IMR-90 (cell line): Measurements from ENCODE around the gene NXPH2. TPM values are rescaled to one million over a fixed set of nuclear protein-coding genes. Genes with fewer than 3 reads are reported as not detected.

Source experiments
- ATAC-seq: fragments of 200-7000 bp; cut with Tn5 transposase; 2 replicates; pipeline ENCODE4 v1.9.1; 2020; ENCODE audit warnings: low read depth, mild to moderate bottlenecking, moderate library complexity
- BruUV-seq: library from RNA; stranded (reverse); fragments of 400-500 nt; replicated peaks from 2 replicates; lab custom pipeline; 2021; lab: Mats Ljungman, UMichigan
- CTCF ChIA-PET: fragments of 300-600 bp; formaldehyde crosslinking; extraction: SDS; loops from one replicate; lab custom pipeline; 2021; ENCODE audit warnings: antibody characterized with exemption; lab: Yijun Ruan, JAX
- POLR2A ChIA-PET: fragments of 300-600 bp; sonication (Branson Sonifier 250); formaldehyde crosslinking; loops from one replicate; lab custom pipeline; 2022; ENCODE audit warnings: antibody characterized with exemption; ENCODE audit not compliant: unreplicated experiment; lab: Charles Lee
- DNase-seq: peaks from one replicate; pipeline ENCODE4 v3.0.0; 2013
- H2AFZ ChIP-seq: replicated peaks from 2 replicates; pipeline ENCODE3; 2013; ENCODE audit warnings: low read length, mild to moderate bottlenecking; ENCODE audit not compliant: poor library complexity
- H2AK5ac ChIP-seq: 2 replicates; pipeline ENCODE4 v1.6.1; 2013; ENCODE audit warnings: low read depth, low read length, inconsistent platforms
- H2AK9ac ChIP-seq: replicated peaks from 2 replicates; pipeline ENCODE3; 2013; ENCODE audit warnings: mild to moderate bottlenecking, low read depth, low read length, moderate library complexity; ENCODE audit not compliant: poor library complexity
- H2BK120ac ChIP-seq: 2 replicates; pipeline ENCODE4 v1.6.1; 2013; ENCODE audit warnings: low read depth, low read length, inconsistent platforms
- H2BK15ac ChIP-seq: 3 replicates; pipeline ENCODE4 v1.6.1; 2013; ENCODE audit warnings: low read depth, low read length, inconsistent platforms
- H2BK20ac ChIP-seq: 2 replicates; pipeline ENCODE4 v1.6.1; 2013; ENCODE audit warnings: low read depth, mild to moderate bottlenecking, inconsistent platforms, low read length, moderate library complexity
- H2BK5ac ChIP-seq: 2 replicates; pipeline ENCODE4 v1.6.1; 2013; ENCODE audit warnings: mild to moderate bottlenecking, low read depth, low read length, inconsistent platforms; ENCODE audit not compliant: poor library complexity, severe bottlenecking
- H3K14ac ChIP-seq: replicated peaks from 2 replicates; pipeline ENCODE4 v1.6.1; 2013; ENCODE audit warnings: low read depth, low read length, inconsistent platforms
- H3K18ac ChIP-seq: 2 replicates; pipeline ENCODE4 v1.6.1; 2013; ENCODE audit warnings: low read depth, low read length, control low read depth
- H3K23ac ChIP-seq: 2 replicates; pipeline ENCODE4 v1.6.1; 2013; ENCODE audit warnings: low read depth, low read length, inconsistent platforms
- H3K27ac ChIP-seq: 2 replicates; pipeline ENCODE4 v1.5.1; 2013; ENCODE audit warnings: mild to moderate bottlenecking, control low read depth, low read length; ENCODE audit not compliant: insufficient read depth
- H3K27me3 ChIP-seq: 2 replicates; pipeline ENCODE4 v1.6.1; 2013; ENCODE audit warnings: low read length; ENCODE audit not compliant: control insufficient read depth, insufficient read depth
- H3K36me3 ChIP-seq: 2 replicates; pipeline ENCODE4 v1.6.1; 2013; ENCODE audit warnings: low read length, mixed read lengths; ENCODE audit not compliant: control insufficient read depth, insufficient read depth
- H3K4ac ChIP-seq: 2 replicates; pipeline ENCODE4 v1.6.1; 2013; ENCODE audit warnings: low read depth, low read length, inconsistent platforms
- H3K4me1 ChIP-seq: 2 replicates; pipeline ENCODE4 v1.6.1; 2013; ENCODE audit warnings: low read length, mixed read lengths; ENCODE audit not compliant: control insufficient read depth, insufficient read depth
- H3K4me2 ChIP-seq: 2 replicates; pipeline ENCODE4 v1.6.1; 2013; ENCODE audit warnings: low read depth, mild to moderate bottlenecking, control low read depth, low read length, moderate library complexity
- H3K4me3 ChIP-seq: 2 replicates; pipeline ENCODE4 v1.5.1; 2013; ENCODE audit warnings: low read depth, mild to moderate bottlenecking, control low read depth, low read length, moderate library complexity; ENCODE audit not compliant: insufficient read depth
- H3K56ac ChIP-seq: 2 replicates; pipeline ENCODE4 v1.6.1; 2013; ENCODE audit warnings: low read length, inconsistent platforms; ENCODE audit not compliant: insufficient read depth; ENCODE audit errors: extremely low read depth
- H3K79me1 ChIP-seq, 2 experiments: 2 replicates each; pipeline ENCODE4 v1.6.1; 2013; ENCODE audit warnings: low read length in 2 of 2, inconsistent platforms in 1 of 2, low read depth in 1 of 2
- H3K9ac ChIP-seq: 2 replicates; pipeline ENCODE4 v1.6.1; 2013; ENCODE audit warnings: low read depth, low read length, control low read depth
- H3K9me1 ChIP-seq: 2 replicates; pipeline ENCODE4 v1.6.1; 2013; ENCODE audit warnings: low read length, inconsistent platforms; ENCODE audit not compliant: insufficient read depth
- H3K9me3 ChIP-seq: 2 replicates; pipeline ENCODE4 v1.6.1; 2013; ENCODE audit warnings: low read length; ENCODE audit not compliant: control insufficient read depth, insufficient read depth
- H4K20me1 ChIP-seq: 2 replicates; pipeline ENCODE4 v1.6.1; 2013; ENCODE audit warnings: low read length, inconsistent platforms; ENCODE audit not compliant: insufficient read depth
- H4K5ac ChIP-seq: 2 replicates; pipeline ENCODE4 v1.6.1; 2013; ENCODE audit warnings: mild to moderate bottlenecking, low read depth, low read length, control low read depth
- H4K8ac ChIP-seq, 2 experiments: 2 replicates each; pipeline ENCODE4 v1.6.1; 2013; ENCODE audit warnings: low read depth in 2 of 2, low read length in 2 of 2, control low read depth in 1 of 2, inconsistent platforms in 1 of 2
- H4K91ac ChIP-seq: 2 replicates; pipeline ENCODE4 v1.6.1; 2013; ENCODE audit warnings: low read depth, low read length, inconsistent platforms; ENCODE audit not compliant: insufficient read depth
- CHD1 ChIP-seq: IDR thresholded peaks from 2 replicates; pipeline ENCODE4 v1.6.1; 2012; ENCODE audit warnings: low read depth, low read length, improper control_type of control experiment
- CTCF ChIP-seq: conservative IDR thresholded peaks from 2 replicates; pipeline ENCODE4 v1.5.1; 2012; ENCODE audit warnings: mild to moderate bottlenecking, low read depth, low read length, improper control_type of control experiment
- FOS ChIP-seq: fragments of 150-350 bp; IDR thresholded peaks from 2 replicates; pipeline ENCODE4 v1.6.1; 2016; ENCODE audit warnings: low read depth, low read length
- RAD21 ChIP-seq: IDR thresholded peaks from 2 replicates; pipeline ENCODE4 v1.6.1; 2012; ENCODE audit warnings: low read length, improper control_type of control experiment
- RCOR1 ChIP-seq: IDR thresholded peaks from 2 replicates; pipeline ENCODE4 v1.6.1; 2012; ENCODE audit warnings: mild to moderate bottlenecking, low read length, improper control_type of control experiment; ENCODE audit not compliant: insufficient replicate concordance
- SMC3 ChIP-seq: fragments of 150-350 bp; IDR thresholded peaks from 2 replicates; pipeline ENCODE4 v1.6.1; 2016; ENCODE audit warnings: low read depth, mild to moderate bottlenecking, antibody characterized with exemption, low read length, moderate library complexity
- USF2 ChIP-seq: fragments of 150-350 bp; IDR thresholded peaks from 2 replicates; pipeline ENCODE4 v1.6.1; 2017; ENCODE audit warnings: mild to moderate bottlenecking, antibody characterized with exemption, low read length, low read depth
- WGBS, 2 experiments: methylation state at CpG; one replicate each; pipeline versions ENCODE4 v1.1.5 to v1.1.7; 2013; ENCODE audit warnings: missing lambda C conversion rate in 2 of 2; ENCODE audit not compliant: insufficient read length in 1 of 2; ENCODE audit errors: extremely low coverage in 2 of 2; 5-methylcytosine and 5-hydroxymethylcytosine counted together
- dilution Hi-C: fragments of 300-500 bp; cut with HindIII; formaldehyde crosslinking; loops from one replicate; pipeline ENCODE4 v1.14.3; 2018; ENCODE audit warnings: low sequenced_read_pairs; ENCODE audit not compliant: unreplicated experiment
- in situ Hi-C: fragments of 300-500 bp; cut with MboI; formaldehyde crosslinking; loops from 3 replicates; pipeline ENCODE4 v1.14.3; 2019; ENCODE audit warnings: low sequenced_read_pairs, inconsistent platforms, mixed read lengths
- intact Hi-C: fragments of 100-400 bp; cut with micrococcal nuclease; formaldehyde crosslinking; loops from 2 replicates; pipeline ENCODE4 v1.10.0; 2022
- polyA plus RNA-seq, 3 experiments: library from polyadenylated mRNA; depleted of rRNA; stranded (reverse); fragments of >200 nt; gene quantifications; 2 replicates each; pipeline ENCODE4 v1.2.3, GENCODE V29; 2012; ENCODE audit warnings: low replicate concordance in 1 of 3
- total RNA-seq: library from RNA; depleted of rRNA; stranded (reverse); fragments of >200 nt; gene quantifications from 2 replicates; pipeline ENCODE4 v1.2.3, GENCODE V29; 2012

The NXPH2 gene
- total and polyA plus RNA-seq, 2 of the 4 experiments (the other 2 are of a cell fraction) = not detected

- Histone ChIP-seq H3K4me2 (no peak overlapping the region), H4K5ac (no peak overlapping the region), H2AK9ac (no peak overlapping the region), H3K4ac (no peak overlapping the region), H3K56ac (no peak overlapping the region), H2BK5ac (no peak overlapping the region), H3K79me1 (no peaks in the 10 kb centered on the region), H3K27ac (no peak overlapping the region), H4K8ac (no peak overlapping the region), H3K23ac (no peak overlapping the region), H3K9ac (no peak overlapping the region), H2BK15ac (no peak overlapping the region), H3K14ac (no peak overlapping the region), H3K9me1 (no peaks in the 10 kb centered on the region), H3K4me1 (no peaks in the 10 kb centered on the region), H3K9me3 (no peaks in the 10 kb centered on the region), H3K18ac (no peak overlapping the region), H2AFZ (no peak overlapping the region), H4K20me1 (no peaks in the 10 kb centered on the region), H2AK5ac (no peak overlapping the region), H2BK20ac (no peak overlapping the region), H3K36me3 (no peaks in the 10 kb centered on the region), H3K4me3 (no peak overlapping the region), H2BK120ac (no peak overlapping the region), H4K91ac (no peak overlapping the region), H3K27me3 (no peaks in the 10 kb centered on the region)
- no CpG with 5 or more reads among the region's 3 CpGs for WGBS, 2 experiments
- CTCF ChIA-PET = interaction anchor here (0.6 to 1.6 kb wide), 7 partner anchors 9 to 939 kb away, joined by 3 to 8 read pairs (median 4); no protein-coding TSS in a partner anchor
- intact Hi-C loops = loop anchor here (1.0 to 5.0 kb wide), 4 partner anchors 455 to 961 kb away; no protein-coding TSS in a partner anchor
- in situ Hi-C loops = loop anchor here (25.0 kb wide), 1 partner anchor 940 kb away; no protein-coding TSS in a partner anchor
- TF ChIP-seq CHD1 = no peak
- no peak for TF ChIP-seq RCOR1
- peak; percentile 65 for TF ChIP-seq SMC3
- no peak for TF ChIP-seq USF2
- TF ChIP-seq RAD21 = peak; percentile 70
- no peak for TF ChIP-seq FOS
- TF ChIP-seq CTCF = peak; percentile 72
- ATAC-seq = peak; percentile 94
- POLR2A ChIA-PET = no interaction called here
- peak; percentile 68 for DNase-seq
- no TSS peak for BruUV-seq
- dilution Hi-C loops = no loop called here
Measured at GRCh38 chr2:138827426-138828054, 47.4 kb upstream of the NXPH2 start.
